Stimulated activated CD8-positive, alpha-beta memory T cell treated with anti-CD3 and anti-CD28 coated beads, Interleukin-2, amount 100 ng/mL, for 1 hour (primary cell): ENCODE results near the gene SLC24A4.

Source experiments
- DNase-seq, 2 donors: peaks; one replicate each; pipeline ENCODE4 v3.0.0-alpha.2; 2020; ENCODE audit warnings: low read depth in 2 of 2

The SLC24A4 gene

GRCh38 chr14:92500491-92500941 lies 177.6 kb downstream of the SLC24A4 start:
- no peak for DNase-seq

GRCh38 chr14:92501891-92502351 lies 179.0 kb downstream of the SLC24A4 start:
- no peak for DNase-seq

GRCh38 chr14:92502541-92503286 lies 179.7 kb downstream of the SLC24A4 start:
- DNase-seq = no peak

GRCh38 chr14:92503756-92504491 lies 181.0 kb downstream of the SLC24A4 start:
- no peak for DNase-seq

- DNase-seq = no peak
Measured at GRCh38 chr14:92505826-92506225, 182.9 kb downstream of the SLC24A4 start.

GRCh38 chr14:92506231-92506630 lies 183.3 kb downstream of the SLC24A4 start:
- DNase-seq = no peak

- no peak for DNase-seq
Measured at GRCh38 chr14:92507174-92507768, 184.3 kb downstream of the SLC24A4 start.

- DNase-seq = no peak
Measured at GRCh38 chr14:92510972-92511371, 188.0 kb downstream of the SLC24A4 start.

- DNase-seq = no peak
Measured at GRCh38 chr14:92511453-92512238, 188.7 kb downstream of the SLC24A4 start.

GRCh38 chr14:92512807-92513203 lies 189.8 kb downstream of the SLC24A4 start:
- DNase-seq = no peak

- no peak for DNase-seq
Measured at GRCh38 chr14:92513204-92513965, 190.4 kb downstream of the SLC24A4 start, which contains the start of gene RIN3. TSS of gene RIN3 (plus strand) at chr14:92513781. CDS start at chr14:92513933, 152 bp downstream.

GRCh38 chr14:92513966-92514843 lies 191.2 kb downstream of the SLC24A4 start:
- DNase-seq = peak in 1 of 2 donors; percentile 32

GRCh38 chr14:92514844-92515514 lies 192.0 kb downstream of the SLC24A4 start:
- no peak for DNase-seq

- DNase-seq = no peak
Measured at GRCh38 chr14:92515546-92516343, 192.8 kb downstream of the SLC24A4 start.

GRCh38 chr14:92516344-92516965 lies 193.5 kb downstream of the SLC24A4 start:
- DNase-seq = no peak

- DNase-seq = peak; percentile 39 to 43
Measured at GRCh38 chr14:92516966-92517506, 194.1 kb downstream of the SLC24A4 start.

GRCh38 chr14:92517761-92518160 lies 194.8 kb downstream of the SLC24A4 start:
- no peak for DNase-seq
